NT2/D1 (cell line): Measurements from ENCODE around the gene PPDPF.

Source experiments
- DNase-seq: peaks from one replicate; pipeline ENCODE4 v3.0.0-alpha.2; 2011; ENCODE audit warnings: low read depth, low spot score
- H3K27me3 ChIP-seq: 2 replicates; pipeline ENCODE4 v1.6.0; 2011; ENCODE audit warnings: mild to moderate bottlenecking; ENCODE audit not compliant: insufficient read length, insufficient read depth
- H3K36me3 ChIP-seq: 2 replicates; pipeline ENCODE4 v1.6.1; 2011; ENCODE audit warnings: mild to moderate bottlenecking, low read length, mixed read lengths; ENCODE audit not compliant: insufficient read depth, insufficient read length
- H3K4me1 ChIP-seq: 2 replicates; pipeline ENCODE4 v1.5.1; 2011; ENCODE audit not compliant: insufficient read depth, insufficient read length
- H3K4me3 ChIP-seq: 2 replicates; pipeline ENCODE4 v1.5.1; 2011; ENCODE audit warnings: low read depth; ENCODE audit not compliant: insufficient read length
- H3K9ac ChIP-seq: 2 replicates; pipeline ENCODE4 v1.6.0; 2011; ENCODE audit warnings: low read depth; ENCODE audit not compliant: insufficient read length
- H3K9me3 ChIP-seq: 2 replicates; pipeline ENCODE4 v1.5.1; 2011; ENCODE audit warnings: mild to moderate bottlenecking, low read length; ENCODE audit not compliant: insufficient read depth
- SUZ12 ChIP-seq: IDR thresholded peaks from 2 replicates; pipeline ENCODE4 v1.6.1; 2011; ENCODE audit not compliant: insufficient read length, insufficient read depth; ENCODE audit errors: extremely low read depth
- YY1 ChIP-seq: IDR thresholded peaks from 2 replicates; pipeline ENCODE4 v1.6.1; 2011; ENCODE audit not compliant: insufficient read length, insufficient read depth
- ZNF274 ChIP-seq: IDR thresholded peaks from 2 replicates; pipeline ENCODE4 v1.6.1; 2011; ENCODE audit warnings: mild to moderate bottlenecking, low read depth, low read length

The PPDPF gene, protein sequence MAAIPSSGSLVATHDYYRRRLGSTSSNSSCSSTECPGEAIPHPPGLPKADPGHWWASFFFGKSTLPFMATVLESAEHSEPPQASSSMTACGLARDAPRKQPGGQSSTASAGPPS

DNA sequence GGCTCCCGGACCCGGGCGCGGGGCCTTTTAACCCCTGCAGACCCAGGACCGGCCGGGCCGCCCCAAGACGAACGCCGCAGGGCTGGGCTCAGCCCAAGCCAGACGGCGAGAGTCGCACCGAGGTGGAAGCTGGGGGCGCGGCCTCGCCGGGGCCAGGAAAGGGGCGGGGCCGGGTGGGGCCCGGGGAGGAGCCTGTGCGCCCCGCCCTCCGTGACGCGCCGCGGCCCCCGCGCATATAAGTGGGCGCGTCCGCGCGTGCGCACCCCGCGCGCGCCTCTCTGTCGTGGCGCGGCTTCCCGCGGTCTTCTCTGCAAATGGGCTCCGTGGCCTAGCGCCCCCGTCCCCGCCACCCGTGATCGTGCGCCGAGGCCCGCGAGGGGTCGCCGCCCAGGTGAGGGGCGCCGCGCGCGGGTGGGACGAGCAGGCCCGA lies at the start of gene PPDPF:
Gene PPDPF, plus strand, starts transcription at position 262 of the 430 bp plus-strand sequence. CDS start 544 bp downstream, outside the sequence.
- H3K4me1 ChIP-seq, result peaks cover 29% of the 10 kb centered on the region
- H3K36me3 ChIP-seq, result peaks cover 35% of the 10 kb centered on the region
- H3K9me3 ChIP-seq, result peaks cover 18% of the 10 kb centered on the region; the same call in 1 of the 2 replicates
- TF ChIP-seq SUZ12 (no peak), ZNF274 (no peak), YY1 (no peak)
- peak within 1 kb of the TSS; percentile 100 for H3K9ac ChIP-seq
- DNase-seq, result peak; percentile 72
- peak within 1 kb of the TSS; percentile 98 for H3K4me3 ChIP-seq
- H3K27me3 ChIP-seq, result peaks cover 3% of the 10 kb centered on the region

DNA sequence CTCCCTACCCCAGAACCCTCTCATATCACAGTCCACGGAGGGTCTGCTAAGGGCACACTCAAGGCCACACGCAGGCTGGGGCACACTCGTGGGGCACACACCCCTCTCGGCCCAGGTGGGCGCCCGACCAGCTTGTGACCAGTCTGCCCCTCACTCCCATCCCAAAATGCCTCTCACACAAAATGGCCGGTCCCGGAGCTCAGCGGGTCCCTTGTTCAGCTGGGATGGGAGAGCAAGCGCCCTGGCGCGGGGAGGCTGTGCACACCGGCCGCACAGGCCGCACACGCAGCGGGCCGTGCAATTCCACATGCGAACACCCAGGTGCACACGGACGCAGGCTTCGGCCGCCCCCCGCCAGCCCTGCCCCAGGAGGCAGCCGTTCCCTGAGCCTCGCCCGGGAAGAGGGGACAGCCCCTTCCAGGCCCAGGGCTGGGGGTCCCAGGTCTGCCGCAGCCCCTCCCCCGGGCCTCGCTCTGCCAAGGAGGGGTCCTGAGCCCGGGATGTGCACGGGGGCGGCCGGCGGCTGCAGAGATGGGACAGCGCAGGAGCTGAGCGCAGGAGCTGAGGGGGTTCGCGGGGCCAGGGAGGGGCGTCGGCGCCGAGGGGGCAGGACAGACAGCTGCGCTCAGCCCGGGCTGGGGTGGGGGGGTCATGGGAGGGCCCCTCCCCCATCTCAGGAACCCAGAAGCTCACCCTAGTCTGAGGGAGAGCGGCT lies 49.4 kb upstream of the PPDPF start:
- H3K27me3 ChIP-seq, result peaks cover 32% of the 10 kb centered on the region
- peak overlapping the region; percentile 96 for H3K9ac ChIP-seq
- DNase-seq, result no peak
- H3K4me1 ChIP-seq, result peaks cover 51% of the 10 kb centered on the region
- peak overlapping the region; percentile 92 for H3K4me3 ChIP-seq
- H3K9me3 ChIP-seq, result no peaks in the 10 kb centered on the region
- TF ChIP-seq YY1 (peak; percentile 58), ZNF274 (no peak)
- H3K36me3 ChIP-seq, result peaks cover 18% of the 10 kb centered on the region

DNA sequence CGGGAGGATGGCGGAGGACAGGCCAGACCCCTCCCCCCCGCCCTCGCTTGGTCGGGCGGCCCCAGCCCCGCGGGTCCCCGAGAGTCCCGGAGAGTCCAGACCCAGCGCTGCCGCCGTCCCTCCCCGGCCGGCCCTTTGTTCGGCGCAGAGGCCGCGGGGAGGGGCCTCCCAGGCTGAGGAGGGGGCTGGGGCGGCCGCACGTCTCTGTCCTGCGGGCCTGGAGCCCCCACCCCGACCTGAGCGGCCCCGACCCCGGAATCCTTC lies 48.9 kb upstream of the PPDPF start:
- TF ChIP-seq YY1, result no peak
- no peak for TF ChIP-seq ZNF274
- no peak for TF ChIP-seq SUZ12
- DNase-seq, result no peak
- peaks cover 51% of the 10 kb centered on the region for H3K4me1 ChIP-seq
- no peaks in the 10 kb centered on the region for H3K9me3 ChIP-seq
- H3K27me3 ChIP-seq, result peaks cover 32% of the 10 kb centered on the region
- H3K36me3 ChIP-seq, result peaks cover 14% of the 10 kb centered on the region
- H3K4me3 ChIP-seq, result peak overlapping the region; percentile 92
- H3K9ac ChIP-seq, result peak overlapping the region; percentile 96

DNA sequence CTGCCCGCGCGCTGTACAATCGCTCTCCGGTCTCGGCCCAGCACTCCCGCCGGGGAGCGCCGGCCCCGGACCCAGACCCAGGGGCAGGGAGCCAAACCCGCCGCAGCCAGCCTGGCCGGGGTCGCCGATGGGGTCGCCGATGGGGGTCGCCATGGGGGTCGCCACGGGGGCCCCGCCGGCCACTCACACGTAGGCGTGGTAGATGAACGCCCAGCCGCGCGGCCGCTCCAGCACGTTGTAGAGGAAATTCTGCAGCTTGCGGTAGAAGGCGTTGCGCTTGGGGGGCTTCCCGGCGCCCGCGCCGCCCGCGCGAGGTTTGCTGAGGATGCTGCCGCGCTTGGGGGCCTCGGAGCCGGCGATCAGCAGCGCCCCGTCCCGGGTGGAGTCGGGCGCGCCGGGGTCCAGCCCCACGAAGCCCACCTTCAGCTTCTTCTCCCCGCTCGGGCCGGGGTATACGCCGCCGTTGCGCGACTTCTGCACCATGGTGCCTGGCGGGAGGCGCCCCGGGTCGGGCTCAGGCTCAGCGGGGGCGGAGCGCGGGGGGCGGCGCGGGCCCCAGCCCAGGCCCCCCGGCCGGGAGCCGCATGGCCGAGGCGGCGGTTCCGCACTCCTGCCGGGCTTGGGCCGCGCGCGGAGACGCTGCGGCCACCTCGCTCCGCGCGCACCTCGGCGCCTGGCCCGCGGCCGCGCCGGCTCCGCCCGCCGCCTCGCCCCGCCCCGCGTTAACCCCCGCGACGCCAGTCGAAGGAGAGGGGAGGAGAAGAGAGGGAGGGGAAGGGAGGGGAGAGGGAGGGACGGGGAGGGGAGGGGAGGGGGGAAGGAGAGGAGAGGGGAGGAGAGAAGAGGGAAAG lies 48.4 kb upstream of the PPDPF start, which contains the start of gene KCNQ2:
Gene KCNQ2, minus strand, starts transcription at position 675 of the 851 bp plus-strand sequence. Its CDS starts 192 bp downstream, at position 483.
- Histone ChIP-seq H3K27me3 (peaks cover 32% of the 10 kb centered on the region), H3K4me3 (peak within 1 kb of the TSS; percentile 92), H3K9ac (peak within 1 kb of the TSS; percentile 96), H3K9me3 (no peaks in the 10 kb centered on the region), H3K4me1 (peaks cover 54% of the 10 kb centered on the region), H3K36me3 (peaks cover 13% of the 10 kb centered on the region)
- TF ChIP-seq YY1, result no peak
- no peak for TF ChIP-seq SUZ12
- no peak for TF ChIP-seq ZNF274
- peak; percentile 42 for DNase-seq

DNA sequence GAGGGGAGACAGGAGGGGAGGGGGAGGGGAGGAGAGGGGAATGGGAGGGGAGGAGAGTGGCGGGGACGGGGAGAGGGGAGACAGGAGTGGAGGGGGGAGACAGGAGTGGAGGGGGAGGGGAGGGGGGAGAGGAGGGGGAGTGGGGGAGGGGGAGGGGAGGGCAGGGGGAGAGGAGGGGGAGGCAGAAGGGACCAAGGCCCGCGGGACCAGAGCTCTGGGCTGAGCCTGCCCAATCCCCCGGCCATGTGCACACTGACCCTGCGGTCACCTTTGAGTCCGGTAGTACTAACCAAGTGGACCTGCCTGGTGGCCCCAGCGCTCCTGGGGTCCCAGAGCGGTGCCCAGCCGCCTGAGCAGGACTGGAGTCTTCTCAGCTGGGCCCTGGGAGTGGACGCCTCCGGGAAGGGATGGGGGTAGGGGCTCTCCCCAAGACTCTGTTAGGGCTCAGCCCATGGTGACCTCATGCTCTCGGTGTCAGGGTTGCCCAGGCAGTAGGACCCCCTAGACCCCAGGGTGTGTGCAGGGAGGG lies 47.6 kb upstream of the PPDPF start:
- H3K4me1 ChIP-seq, result peaks cover 57% of the 10 kb centered on the region

DNA sequence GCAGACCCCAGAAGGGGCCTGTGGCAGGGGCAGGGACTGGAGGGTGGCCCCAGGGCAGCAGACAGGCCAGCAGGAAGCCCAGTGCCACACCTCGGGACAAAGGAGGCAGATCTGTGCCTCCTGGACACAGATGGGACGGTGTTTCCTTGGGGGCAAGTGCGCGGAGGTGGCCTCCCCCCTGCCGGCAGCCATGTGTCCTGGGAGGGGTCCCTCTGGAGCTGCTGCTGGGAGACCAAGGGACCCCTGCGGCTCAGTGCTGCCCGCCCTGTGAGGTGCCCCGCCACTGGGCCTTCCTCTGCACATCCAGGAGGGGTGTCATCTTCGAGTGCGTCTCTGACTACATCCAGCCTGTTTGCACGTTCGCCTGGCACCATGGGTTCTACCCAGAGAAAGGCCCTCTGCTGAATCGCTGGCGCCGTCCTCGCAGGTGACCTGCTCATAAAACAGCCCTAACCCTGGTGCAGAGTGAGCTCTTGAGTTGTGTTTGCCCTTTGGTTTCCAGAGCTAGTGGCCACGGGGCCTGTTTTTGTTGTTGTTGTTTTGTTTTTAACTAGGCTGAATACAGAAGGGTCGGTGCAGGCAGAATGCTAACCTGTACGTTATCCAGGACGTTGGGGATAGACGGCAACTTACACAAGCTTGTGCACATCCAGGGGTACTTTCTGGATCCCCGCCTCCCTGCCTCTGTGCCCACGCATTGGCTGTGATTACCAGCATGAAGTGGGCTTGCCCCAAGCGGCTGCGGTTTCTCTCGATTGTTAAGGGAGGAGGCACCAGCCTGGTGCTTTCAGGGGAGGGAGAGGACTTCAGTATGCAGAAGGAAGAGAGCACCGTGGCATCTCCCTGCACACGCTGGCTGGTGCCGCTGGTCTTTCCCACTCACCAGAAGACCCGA lies 46.8 kb upstream of the PPDPF start:
- peaks cover 32% of the 10 kb centered on the region for H3K27me3 ChIP-seq
- H3K9me3 ChIP-seq, result no peaks in the 10 kb centered on the region
- peaks cover 11% of the 10 kb centered on the region for H3K36me3 ChIP-seq
- TF ChIP-seq ZNF274 (no peak), SUZ12 (no peak), YY1 (no peak)
- no peak overlapping the region for H3K4me3 ChIP-seq
- peaks cover 50% of the 10 kb centered on the region for H3K4me1 ChIP-seq
- DNase-seq, result no peak
- H3K9ac ChIP-seq, result peak overlapping the region; percentile 36

More for the DNA sequence above, 47.6 kb upstream of the PPDPF start:
- TF ChIP-seq YY1 (no peak), ZNF274 (no peak), SUZ12 (no peak)
- peaks cover 13% of the 10 kb centered on the region for H3K36me3 ChIP-seq
- DNase-seq, result no peak
- peak overlapping the region; percentile 36 for H3K9ac ChIP-seq
- no peak overlapping the region for H3K4me3 ChIP-seq
- peaks cover 32% of the 10 kb centered on the region for H3K27me3 ChIP-seq
- no peaks in the 10 kb centered on the region for H3K9me3 ChIP-seq
